Testis (tissue), 3 donors: ENCODE measurements around the gene UGT1A4. TPM values are rescaled to one million over a fixed set of nuclear protein-coding genes. Genes with fewer than 3 reads are reported as not detected.

Experiments
- DNase-seq: peaks from one replicate; pipeline ENCODE4 v3.0.0-alpha.2; 2019
- H3K27ac ChIP-seq, 2 donors: fragments of 200-600 bp; sonication (generic); one replicate each; pipeline ENCODE4 v1.5.1; 2019
- H3K27me3 ChIP-seq: fragments of 200-600 bp; sonication (generic); one replicate; pipeline ENCODE4 v1.5.1; 2019
- H3K36me3 ChIP-seq: fragments of 200-600 bp; sonication (generic); one replicate; pipeline ENCODE4 v1.5.1; 2017; ENCODE audit warnings: low read depth; ENCODE audit errors: missing control alignments
- H3K4me1 ChIP-seq: fragments of 200-600 bp; sonication (generic); one replicate; pipeline ENCODE4 v1.5.1; 2019
- H3K4me3 ChIP-seq, 2 donors: fragments of 200-600 bp; sonication (generic); one replicate each; pipeline ENCODE4 v1.5.1; 2017 to 2019
- H3K9me3 ChIP-seq: fragments of 200-600 bp; sonication (generic); one replicate; pipeline ENCODE4 v1.5.1; 2017
- CTCF ChIP-seq, 3 experiments: fragments of 450-650 bp in 2 of 3; fragments of 200-600 bp in 1 of 3; sonication (generic) in 1 of 3; IDR thresholded peaks; one replicate each; pipeline ENCODE4 v1.5.1; 2016 to 2019; ENCODE audit warnings: antibody characterized with exemption in 3 of 3, mild to moderate bottlenecking in 2 of 3, moderate library complexity in 1 of 3
- POLR2A ChIP-seq: fragments of 450-650 bp; IDR thresholded peaks from one replicate; pipeline ENCODE4 v1.6.1; 2017; ENCODE audit warnings: antibody characterized with exemption, mild to moderate bottlenecking, moderate library complexity
- WGBS, 2 donors: methylation state at CpG; one replicate each; pipeline ENCODE4 v1.1.5; 2018; 5-methylcytosine and 5-hydroxymethylcytosine counted together
- intact Hi-C: fragments of 100-400 bp; cut with DNase I; formaldehyde crosslinking; loops from one replicate; pipeline ENCODE4 v1.15.1; 2023; ENCODE audit warnings: low total_unique reads
- polyA plus RNA-seq: library from polyadenylated mRNA; stranded (reverse); fragments of 350-450 nt; fragmentation: Illumina TruSeq; extraction: RNeasy Lipid Tissue Mini Kit (QIAGEN cat#74804); gene quantifications from one replicate; pipeline ENCODE4 v1.2.3, GENCODE V29; 2014; ENCODE audit warnings: low read depth, low replicate concordance; ENCODE audit not compliant: insufficient read depth
- total RNA-seq, 2 donors: library from RNA; depleted of rRNA; stranded (reverse); fragments of >200 nt; gene quantifications; one replicate each; pipeline ENCODE4 v1.2.3, GENCODE V29; 2016

The UGT1A4 gene
- total and polyA plus RNA-seq, 3 donors from 2014 or later, result 0.25 TPM; not detected in 2

DNA sequence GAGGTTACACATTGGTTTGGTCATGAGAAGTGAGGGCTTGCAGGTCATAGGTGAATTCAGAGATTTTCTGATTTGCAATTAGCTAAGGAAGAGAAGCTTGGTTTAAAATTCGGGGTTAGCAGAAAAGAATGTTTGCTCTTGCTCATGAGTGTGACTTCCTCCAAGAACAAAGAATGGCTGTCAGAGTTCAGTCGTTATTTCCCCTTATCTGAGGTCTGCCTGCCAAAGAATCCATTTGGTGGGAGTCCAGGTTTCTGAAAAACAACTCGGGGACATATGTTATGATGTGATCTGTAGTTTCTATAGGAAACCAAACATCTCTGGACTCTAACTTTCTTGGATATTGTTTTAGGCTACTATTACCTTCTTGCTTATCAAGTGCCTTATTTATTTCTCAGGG is 29.0 kb upstream of the UGT1A4 start:
- DNase-seq, result no peak
- H3K9me3 ChIP-seq, result no peaks in the 10 kb centered on the region
- intact Hi-C loops, result no loop called here
- no peaks in the 10 kb centered on the region for H3K36me3 ChIP-seq
- no peaks in the 10 kb centered on the region for H3K27me3 ChIP-seq
- H3K4me1 ChIP-seq, result no peaks in the 10 kb centered on the region
- TF ChIP-seq POLR2A (no peak), CTCF (IDR thresholded peaks at IDR 0.05) (no peak)
- WGBS, 2 donors, result 16 to 36% methylated on average over 3 of the region's 3 CpGs
- no peak overlapping the region for H3K4me3 ChIP-seq
- no peak overlapping the region for H3K27ac ChIP-seq

DNA sequence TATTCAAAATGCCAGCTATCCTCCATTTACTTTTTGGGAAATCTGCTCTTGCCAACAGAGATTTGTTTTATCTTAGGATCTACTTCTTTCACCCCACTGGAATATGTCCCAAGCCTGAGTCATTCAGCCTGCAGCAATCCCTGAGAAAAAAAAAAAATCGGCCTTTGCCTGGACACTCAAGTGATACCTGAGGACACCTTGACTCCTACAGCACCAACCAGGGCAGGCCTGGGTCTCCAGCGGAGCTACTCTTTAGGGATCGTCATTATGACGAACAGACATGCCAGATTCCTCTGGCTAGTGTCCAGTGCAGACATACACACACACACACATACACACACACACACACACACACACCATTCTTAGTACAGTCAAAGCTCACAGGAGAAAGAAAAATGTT is 28.1 kb upstream of the UGT1A4 start:
- Histone ChIP-seq H3K27ac (no peak overlapping the region), H3K9me3 (no peaks in the 10 kb centered on the region), H3K4me1 (no peaks in the 10 kb centered on the region), H3K36me3 (no peaks in the 10 kb centered on the region), H3K4me3 (no peak overlapping the region), H3K27me3 (no peaks in the 10 kb centered on the region)
- TF ChIP-seq POLR2A, result no peak
- no peak for TF ChIP-seq CTCF (IDR thresholded peaks at IDR 0.05)
- no peak for DNase-seq
- 72 to 81% methylated on average over 4 of the region's 4 CpGs for WGBS, 2 donors
- intact Hi-C loops, result no loop called here

- Histone ChIP-seq H3K9me3 (no peaks in the 10 kb centered on the region), H3K36me3 (no peaks in the 10 kb centered on the region), H3K4me3 (no peak overlapping the region), H3K4me1 (no peaks in the 10 kb centered on the region), H3K27me3 (no peaks in the 10 kb centered on the region), H3K27ac (no peak overlapping the region)
- 86% methylated on average over 7 to 11 of the region's 11 CpGs for WGBS, 2 donors
- TF ChIP-seq POLR2A, result no peak
- TF ChIP-seq CTCF (IDR thresholded peaks at IDR 0.05), result no peak
- intact Hi-C loops, result no loop called here
- no peak for DNase-seq
These were observed 26.8 kb upstream of the UGT1A4 start for GRCh38 chr2:233691443-233692433.

- Histone ChIP-seq H3K27me3 (no peaks in the 10 kb centered on the region), H3K4me3 (no peak within 1 kb of the TSS), H3K4me1 (no peaks in the 10 kb centered on the region), H3K36me3 (no peaks in the 10 kb centered on the region), H3K9me3 (no peaks in the 10 kb centered on the region), H3K27ac (no peak within 1 kb of the TSS)
- TF ChIP-seq CTCF (IDR thresholded peaks at IDR 0.05) (no peak), POLR2A (no peak)
- 89% methylated on average over 4 of the region's 4 CpGs for whole genome bisulfite sequencing, 2 donors
- no peak for DNase-seq
- intact Hi-C loops, result no loop called here
These were observed 25.9 kb upstream of the UGT1A4 start, which contains the start of gene UGT1A6 for GRCh38 chr2:233692648-233693047. TSS of gene UGT1A6 (plus strand) at chr2:233692890. CDS start at chr2:233693005, 115 bp downstream.
